GM12891 (cell line): ENCODE results near the gene RAPGEF2.

Experiments used
- PAX5 ChIP-seq: IDR thresholded peaks from 2 replicates; pipeline ENCODE4 v1.6.1; 2011; ENCODE audit warnings: low read length, moderate library complexity, mild to moderate bottlenecking; ENCODE audit not compliant: insufficient read depth, severe bottlenecking
- POLR2A ChIP-seq: IDR thresholded peaks from 2 replicates; pipeline ENCODE4 v1.6.1; 2011; ENCODE audit warnings: low read depth, low read length, control low read depth
- POLR2AphosphoS5 ChIP-seq: IDR thresholded peaks from 2 replicates; pipeline ENCODE4 v1.6.1; 2011; ENCODE audit warnings: low read depth, low read length, control low read depth
- POU2F2 ChIP-seq: IDR thresholded peaks from 2 replicates; pipeline ENCODE4 v1.6.1; 2011; ENCODE audit warnings: low read depth, mild to moderate bottlenecking, control low read depth, low read length, moderate library complexity
- SPI1 ChIP-seq: IDR thresholded peaks from 2 replicates; pipeline ENCODE4 v1.6.1; 2011; ENCODE audit warnings: low read depth, low read length, control low read depth
- TAF1 ChIP-seq: IDR thresholded peaks from 2 replicates; pipeline ENCODE4 v1.6.1; 2011; ENCODE audit warnings: low read depth, low read length, control low read depth

DNA sequence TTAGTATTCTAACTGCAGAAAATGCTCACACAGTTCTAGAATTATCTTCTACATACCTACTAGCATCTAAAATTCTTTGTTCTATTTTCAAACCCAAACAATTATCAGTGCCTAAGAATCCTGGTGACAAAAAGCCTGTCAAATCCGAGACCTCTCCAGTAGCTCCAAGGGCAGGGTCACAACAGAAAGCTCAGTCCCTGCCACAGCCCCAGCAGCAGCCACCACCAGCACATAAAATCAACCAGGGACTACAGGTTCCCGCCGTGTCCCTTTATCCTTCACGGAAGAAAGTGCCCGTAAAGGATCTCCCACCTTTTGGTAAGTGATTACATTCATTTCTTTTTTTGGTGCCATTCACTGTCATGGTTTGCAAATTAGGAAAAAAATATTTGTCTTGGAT is 243.8 kb downstream of the RAPGEF2 start:
- TF ChIP-seq POLR2A, result no peak
- no peak for TF ChIP-seq POLR2AphosphoS5
- TF ChIP-seq TAF1, result no peak
- TF ChIP-seq SPI1, result no peak
- no peak for TF ChIP-seq PAX5
- TF ChIP-seq POU2F2, result no peak
